ENCODE measurements around the gene SCMH1. TPM values are rescaled to one million over a fixed set of nuclear protein-coding genes. Genes with fewer than 3 reads are reported as not detected.

SCMH1 gene
- total and polyA plus RNA-seq, 2 of the 4 experiments (the other 2 are of a cell fraction), result 9.0 to 19.4 TPM

- H3K4me2 ChIP-seq (ENCODE audit: low read depth, low read length), result no peak overlapping the region
- no peak overlapping the region for H2BK15ac ChIP-seq (ENCODE audit: low read depth, low read length)
- in situ Hi-C loops (cut with MboI; ENCODE audit: low sequenced_read_pairs) (no loop called here), intact Hi-C loops (cut with micrococcal nuclease) (no loop called here), dilution Hi-C loops (cut with HindIII; ENCODE audit: low sequenced_read_pairs, unreplicated experiment) (no loop called here)
- TF ChIP-seq MAFK (IDR thresholded peaks at IDR 0.05; ENCODE audit: low read depth, low read length) (no peak), CTCF (conservative IDR thresholded peaks at IDR 0.05; ENCODE audit: low read depth, low read length) (no peak), SMC3 (IDR thresholded peaks at IDR 0.05; ENCODE audit: low read depth, low read length) (no peak), MAZ (IDR thresholded peaks at IDR 0.05; ENCODE audit: borderline replicate concordance, low read depth, low read length) (no peak), ELK1 (IDR thresholded peaks at IDR 0.05; ENCODE audit: borderline replicate concordance, low read depth, low read length) (no peak), NFE2L2 (IDR thresholded peaks at IDR 0.05; ENCODE audit: low read depth, low read length) (no peak), POLR2A (IDR thresholded peaks at IDR 0.05; ENCODE audit: low read depth, low read length) (no peak), RCOR1 (IDR thresholded peaks at IDR 0.05; ENCODE audit: insufficient replicate concordance, low read length) (no peak), RAD21 (IDR thresholded peaks at IDR 0.05; ENCODE audit: low read length) (no peak), FOS (IDR thresholded peaks at IDR 0.05; ENCODE audit: low read depth, low read length) (no peak), CEBPB (IDR thresholded peaks at IDR 0.05; ENCODE audit: low read depth, low read length) (no peak), MXI1 (IDR thresholded peaks at IDR 0.05; ENCODE audit: borderline replicate concordance, low read depth, low read length) (no peak), BHLHE40 (IDR thresholded peaks at IDR 0.05; ENCODE audit: low read depth, low read length) (no peak), RFX5 (IDR thresholded peaks at IDR 0.05; ENCODE audit: low read depth, low read length) (no peak), CHD1 (IDR thresholded peaks at IDR 0.05; ENCODE audit: low read depth, low read length) (no peak), USF2 (IDR thresholded peaks at IDR 0.05; ENCODE audit: low read depth, low read length) (no peak)
- no peaks in the 10 kb centered on the region for H3K4me1 ChIP-seq (ENCODE audit: control insufficient read depth, insufficient read depth, low read length)
- H4K91ac ChIP-seq (ENCODE audit: insufficient read depth, low read depth, low read length), result no peak overlapping the region
- no peak overlapping the region for H3K27ac ChIP-seq (ENCODE audit: insufficient read depth, low read length)
- DNase-seq (no peak), ATAC-seq (ENCODE audit: low read depth) (no peak)
- ChIA-PET POLR2A (ENCODE audit: unreplicated experiment) (no interaction called here), CTCF (no interaction called here)
- no peak overlapping the region for H3K18ac ChIP-seq (ENCODE audit: low read depth, low read length)
- H3K27me3 ChIP-seq (ENCODE audit: control insufficient read depth, insufficient read depth, low read length), result no peaks in the 10 kb centered on the region
- H3K9me1 ChIP-seq (ENCODE audit: insufficient read depth, low read length), result peaks cover 6% of the 10 kb centered on the region; the same call in 1 of the 2 replicates
- no peak overlapping the region for H4K8ac ChIP-seq (ENCODE audit: low read depth in 2 of 2, low read length in 2 of 2)
- H3K9me3 ChIP-seq (ENCODE audit: control insufficient read depth, insufficient read depth, low read length), result no peaks in the 10 kb centered on the region
- H3K56ac ChIP-seq (ENCODE audit: extremely low read depth, insufficient read depth, low read length), result no peak overlapping the region
- no peak overlapping the region for H2BK120ac ChIP-seq (ENCODE audit: low read depth, low read length)
- no peak overlapping the region for H3K4ac ChIP-seq (ENCODE audit: low read depth, low read length)
- H4K20me1 ChIP-seq (ENCODE audit: insufficient read depth, low read length), result no peaks in the 10 kb centered on the region
- peaks cover 19% of the 10 kb centered on the region for H3K36me3 ChIP-seq (ENCODE audit: control insufficient read depth, insufficient read depth, low read length)
- H2BK20ac ChIP-seq (ENCODE audit: low read depth, low read length), result no peak overlapping the region
- no peak overlapping the region for H3K14ac ChIP-seq (replicated peaks; ENCODE audit: low read depth, low read length)
- BruUV-seq (replicated peaks), result no TSS peak
- H3K4me3 ChIP-seq (ENCODE audit: insufficient read depth, low read depth, low read length), result no peak overlapping the region
- H4K5ac ChIP-seq (ENCODE audit: low read depth, low read length), result no peak overlapping the region
- H2BK5ac ChIP-seq (ENCODE audit: low read depth, low read length, poor library complexity, severe bottlenecking), result no peak overlapping the region
- no peak overlapping the region for H2AFZ ChIP-seq (replicated peaks; ENCODE audit: low read length, poor library complexity)
- no peak overlapping the region for H3K9ac ChIP-seq (ENCODE audit: low read depth, low read length)
- no CpG with 5 or more reads among the region's 2 CpGs for WGBS, 2 experiments (ENCODE audit: extremely low coverage in 2 of 2, insufficient read length in 1 of 2)
- H3K79me1 ChIP-seq (ENCODE audit: low read depth in 1 of 2, low read length in 2 of 2), result no peaks in the 10 kb centered on the region
- no peak overlapping the region for H2AK9ac ChIP-seq (replicated peaks; ENCODE audit: low read depth, low read length, poor library complexity)
- no peak overlapping the region for H2AK5ac ChIP-seq (ENCODE audit: low read depth, low read length)
- H3K23ac ChIP-seq (ENCODE audit: low read depth, low read length), result no peak overlapping the region
These were observed 188.8 kb downstream of the SCMH1 start for GRCh38 chr1:41053316-41053715.

All from IMR-90 (cell line).